Stimulated activated naive CD8-positive, alpha-beta T cell treated with anti-CD3 and anti-CD28 coated beads, Interleukin-15, Interleukin-2, amounts not matched to agents 100 U/mL and 50 U/mL, for 24 hours (primary cell): ENCODE results near the gene ZNF662.
A peak's percentile ranks its signal among the peaks of the same experiment; 100 is the strongest.

Source experiments
- ATAC-seq: fragments of 150-1000 bp; cut with Tn5 transposase; one replicate; pipeline ENCODE4 v1.10.0; 2021
- DNase-seq: peaks from one replicate; pipeline ENCODE4 v3.0.0; 2021

ZNF662 gene

DNA sequence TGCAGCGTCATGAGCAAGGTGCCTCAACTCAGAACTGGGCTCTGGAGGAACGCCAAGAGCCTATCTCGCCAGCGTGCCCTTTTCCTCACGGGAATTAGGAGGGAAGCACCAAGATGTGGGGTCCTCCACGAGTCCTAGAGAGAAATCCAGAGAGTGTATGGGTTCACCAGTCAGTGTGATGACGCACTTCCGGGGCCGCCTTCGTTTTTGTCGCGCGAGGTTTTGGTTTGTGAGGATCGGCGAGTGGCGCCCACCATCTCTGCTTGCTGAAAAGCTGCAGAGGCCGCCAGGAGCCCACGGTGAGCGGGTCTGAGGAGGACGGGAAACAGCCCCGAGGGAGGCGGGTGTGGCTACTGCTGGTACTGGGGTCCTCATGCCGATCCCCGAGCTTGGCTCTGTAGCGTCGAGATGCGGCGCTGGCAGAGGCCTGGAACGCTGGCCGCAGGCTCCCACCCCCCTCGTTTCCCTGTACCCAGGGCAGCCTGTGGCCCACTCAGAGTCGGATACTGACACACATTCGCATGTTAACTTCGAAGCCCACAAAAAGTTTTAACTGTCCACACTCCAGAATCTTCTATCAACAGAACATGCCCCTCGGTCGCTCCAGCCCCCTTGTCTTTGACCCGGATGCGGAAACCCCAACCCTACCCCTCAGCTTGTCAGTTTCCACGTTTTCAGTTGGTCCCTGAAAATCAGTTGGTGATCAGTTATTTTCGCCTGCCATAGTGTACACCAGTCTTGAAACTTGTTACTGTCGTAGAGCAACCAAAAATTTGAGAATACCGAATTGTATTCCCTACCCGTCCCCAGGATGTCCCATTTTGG is 30.4 kb downstream of the ZNF662 start:
- ATAC-seq: no peak

DNA sequence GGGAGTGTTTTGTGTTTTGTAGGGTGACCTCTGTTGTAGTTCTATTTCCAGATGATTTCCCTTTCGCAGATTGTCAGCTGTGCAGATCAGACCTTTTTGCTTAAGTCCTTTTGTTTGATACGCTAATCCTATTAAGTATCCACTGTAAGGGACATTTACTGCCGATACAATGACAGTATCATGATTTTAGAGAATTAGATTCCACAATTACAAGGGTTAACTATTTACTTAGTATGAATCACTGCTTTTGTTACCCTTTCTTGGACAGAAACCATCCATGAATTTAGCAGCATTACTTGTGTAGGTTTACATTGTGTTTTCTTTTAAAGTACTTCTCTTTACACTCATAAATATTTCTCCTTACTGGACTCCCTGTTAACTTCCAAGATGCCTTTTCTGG is 31.4 kb downstream of the ZNF662 start:
- no peak for ATAC-seq
- DNase-seq: no peak

More for the DNA sequence above, 30.4 kb downstream of the ZNF662 start:
- no peak for DNase-seq

DNA sequence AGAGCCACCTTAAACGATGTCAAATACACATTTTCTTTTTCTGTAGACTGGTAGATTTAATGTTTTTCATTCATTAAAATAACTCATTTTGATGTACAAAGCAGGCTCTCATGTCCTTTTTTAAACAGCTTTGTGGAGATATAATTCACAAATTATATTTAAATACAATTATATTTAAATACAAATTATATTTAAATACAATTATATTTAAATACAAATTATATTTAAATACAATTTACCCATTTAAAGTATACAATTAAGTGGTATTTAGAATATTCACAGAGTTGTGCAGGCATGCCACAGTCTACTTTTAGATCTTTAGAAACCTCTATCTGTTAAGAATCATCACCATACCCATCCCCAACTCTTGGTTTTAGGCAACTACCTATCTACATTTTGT is 36.8 kb downstream of the ZNF662 start:
- DNase-seq: no peak
- ATAC-seq: no peak

DNA sequence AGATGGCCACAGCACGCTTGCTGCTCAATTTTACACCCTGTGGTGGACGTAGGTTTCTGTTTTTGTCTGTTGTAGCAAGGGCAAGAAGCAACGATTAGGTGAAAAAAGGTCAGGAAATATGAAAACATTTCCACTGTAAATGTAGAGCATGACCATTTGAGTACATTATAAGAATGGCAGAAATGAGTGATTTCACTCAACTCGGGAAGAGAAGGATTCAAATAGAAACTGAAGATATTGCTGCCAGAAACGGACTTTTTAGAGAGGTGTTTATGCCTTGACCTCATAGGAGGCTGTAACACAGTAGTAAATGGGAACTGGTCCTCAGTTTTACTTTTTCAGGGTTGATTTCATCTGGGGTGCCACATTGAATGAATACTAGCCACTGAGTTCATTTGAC is 40.1 kb downstream of the ZNF662 start:
- no peak for ATAC-seq
- DNase-seq: no peak

DNA sequence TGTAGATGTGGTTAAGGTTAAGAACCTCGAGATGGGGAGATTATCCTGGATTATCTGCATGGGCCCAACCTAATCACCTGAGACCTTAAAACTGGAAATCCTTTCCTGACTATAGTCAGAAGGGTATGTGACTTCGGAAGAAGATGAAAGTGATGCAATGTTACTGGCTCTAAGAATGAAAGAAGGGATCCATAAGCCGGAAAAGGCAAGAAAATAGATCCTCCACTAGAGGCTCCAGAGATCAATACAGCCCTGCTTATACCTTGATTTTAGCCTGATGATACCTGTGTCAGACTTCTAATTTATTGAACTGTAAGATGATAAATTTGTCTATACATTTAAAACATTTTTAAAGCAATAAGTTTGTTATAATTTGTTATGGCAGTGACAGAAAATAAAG is 51.6 kb downstream of the ZNF662 start:
- ATAC-seq: no peak

DNA sequence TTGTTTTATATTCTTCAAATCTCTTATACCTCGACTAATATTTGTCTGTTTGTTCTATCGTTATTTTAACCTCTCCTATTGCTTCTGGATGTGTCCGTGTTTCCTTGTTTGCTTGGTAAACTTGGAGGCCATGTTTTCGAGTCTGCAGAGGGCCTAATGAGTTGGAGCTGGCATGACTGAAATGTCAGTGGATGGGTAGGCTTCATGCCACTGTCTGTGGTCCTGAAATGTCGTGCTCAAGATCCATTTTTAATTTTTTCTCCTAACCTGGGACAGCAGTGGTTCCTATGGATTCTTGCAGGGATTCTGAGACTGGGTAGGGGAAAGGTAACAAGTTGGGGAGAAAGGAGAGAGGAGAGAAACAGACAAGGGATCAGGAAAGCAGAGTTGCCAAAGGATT is 54.3 kb downstream of the ZNF662 start:
- DNase-seq: no peak
- ATAC-seq: no peak

More for the DNA sequence above, 51.6 kb downstream of the ZNF662 start:
- no peak for DNase-seq

DNA sequence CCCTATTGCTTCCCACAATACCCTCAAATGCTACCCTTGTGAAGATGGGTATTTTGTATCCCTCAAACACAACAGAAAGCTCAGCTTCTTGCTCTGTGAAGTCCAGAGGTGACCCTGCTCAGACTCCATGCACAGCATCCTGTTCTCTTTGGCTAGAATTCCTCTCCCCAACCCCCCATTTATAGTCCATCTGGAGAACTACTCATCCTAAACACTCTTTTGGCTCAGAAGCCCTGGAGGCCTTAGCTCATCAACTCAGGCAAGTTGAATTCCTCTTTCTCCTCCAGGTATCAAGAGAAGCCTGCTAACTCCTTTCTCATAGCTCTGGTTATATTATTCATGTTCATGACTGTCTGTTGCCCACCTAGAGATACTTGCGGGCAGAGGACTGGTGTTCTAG is 54.8 kb downstream of the ZNF662 start:
- no peak for DNase-seq
- no peak for ATAC-seq

DNA sequence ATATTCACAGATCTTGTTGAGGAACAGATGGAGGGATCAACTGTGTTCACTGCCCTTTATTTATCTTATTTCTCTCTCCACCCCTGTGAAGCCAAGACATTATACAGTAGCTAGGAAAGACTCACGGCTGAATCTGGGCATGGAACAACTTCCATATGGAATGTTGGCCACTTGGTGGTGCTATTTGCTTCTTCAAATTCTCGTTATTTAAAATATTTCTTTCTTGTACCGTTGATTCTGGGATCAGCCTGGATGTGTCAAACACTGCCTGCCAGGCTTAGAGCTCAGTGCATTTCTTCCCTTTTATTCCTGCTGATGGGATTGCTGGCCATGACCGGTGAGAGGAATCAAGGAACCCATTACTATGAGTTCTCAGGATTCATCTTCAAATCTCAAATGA is 55.7 kb downstream of the ZNF662 start:
- ATAC-seq (no peak), DNase-seq (peak; percentile 25)

DNA sequence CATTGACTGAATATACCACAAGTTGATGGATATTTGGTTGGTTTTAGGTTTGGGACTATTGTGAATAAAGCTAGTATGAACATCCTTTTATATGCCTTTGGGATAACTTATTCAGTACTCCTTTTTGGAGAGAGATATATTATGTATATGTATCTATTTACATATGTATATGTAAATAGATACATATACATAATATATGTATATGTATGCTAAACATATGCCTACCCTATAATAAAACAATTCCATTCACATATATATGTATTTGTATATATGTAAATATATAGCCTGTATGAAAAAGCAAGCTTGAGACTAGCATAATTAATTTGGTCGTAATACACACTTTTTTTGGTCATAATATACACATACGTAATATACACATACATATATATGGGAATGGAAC is 57.3 kb downstream of the ZNF662 start:
- DNase-seq: no peak
- ATAC-seq: no peak

DNA sequence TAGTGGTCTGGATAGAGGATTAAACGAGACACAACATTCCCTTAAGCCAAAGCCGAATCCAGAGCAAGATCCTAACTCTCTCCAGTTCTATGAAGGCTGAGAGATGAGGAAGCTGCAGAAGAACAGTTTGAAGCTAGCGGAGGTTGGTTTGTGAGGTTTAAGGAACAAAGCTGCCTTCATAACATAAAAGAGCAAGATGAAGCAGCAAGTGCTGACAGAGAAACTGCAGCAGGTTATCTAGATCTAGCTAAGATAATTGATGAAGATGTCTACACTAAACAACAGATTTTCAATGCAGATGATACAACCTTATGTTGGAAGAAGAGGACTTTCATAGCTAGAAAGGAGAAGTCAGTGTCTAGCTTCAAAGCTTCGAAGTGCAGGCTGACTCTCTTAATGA is 58.3 kb downstream of the ZNF662 start:
- ATAC-seq: no peak
- no peak for DNase-seq
